ENCODE results near the gene COL5A1.

The COL5A1 gene

GRCh38 chr9:134867917-134868750 lies 226.5 kb downstream of the COL5A1 start:
- no peak for DNase-seq

GRCh38 chr9:134868751-134869553 lies 227.3 kb downstream of the COL5A1 start:
- no peak for DNase-seq

GRCh38 chr9:134869554-134870300 lies 228.1 kb downstream of the COL5A1 start:
- no peak for DNase-seq

- no peak for DNase-seq
Observed at GRCh38 chr9:134870301-134870694, 228.7 kb downstream of the COL5A1 start.

- no peak for DNase-seq
Observed at GRCh38 chr9:134870746-134871662, 229.4 kb downstream of the COL5A1 start.

GRCh38 chr9:134871697-134872340 lies 230.2 kb downstream of the COL5A1 start:
- no peak for DNase-seq

GRCh38 chr9:134872482-134873231 lies 231.1 kb downstream of the COL5A1 start:
- no peak for DNase-seq

GRCh38 chr9:134875371-134875770 lies 233.8 kb downstream of the COL5A1 start:
- no peak for DNase-seq

- no peak for DNase-seq
Observed at GRCh38 chr9:134877541-134877940, 235.9 kb downstream of the COL5A1 start.

- no peak for DNase-seq
Observed at GRCh38 chr9:134879664-134880483, 238.3 kb downstream of the COL5A1 start.

- no peak for DNase-seq
Observed at GRCh38 chr9:134880484-134881312, 239.1 kb downstream of the COL5A1 start, which contains the start of gene FCN2. Gene FCN2 (plus strand): TSS chr9:134880810. CDS start chr9:134880822, 12 bp downstream.

GRCh38 chr9:134881313-134881670 lies 239.7 kb downstream of the COL5A1 start:
- DNase-seq: no peak

- DNase-seq: no peak
Observed at GRCh38 chr9:134882204-134882785, 240.7 kb downstream of the COL5A1 start.

- no peak for DNase-seq
Observed at GRCh38 chr9:134883040-134883782, 241.6 kb downstream of the COL5A1 start.

- DNase-seq: no peak
Observed at GRCh38 chr9:134884492-134884891, 242.9 kb downstream of the COL5A1 start.

GRCh38 chr9:134885001-134885678 lies 243.5 kb downstream of the COL5A1 start:
- no peak for DNase-seq
